Activated CD8-positive, alpha-beta memory T cell treated with anti-CD3 and anti-CD28 coated beads for 36 hours (primary cell): ENCODE results near the gene CCNK. TPM values are rescaled to one million over a fixed set of nuclear protein-coding genes. Genes with fewer than 3 reads are reported as not detected.

Experiments
- CTCF ChIA-PET: fragments of 350-600 bp; sonication (Branson Sonifier 250); formaldehyde crosslinking; loops from one replicate; lab custom pipeline; 2021; ENCODE audit warnings: antibody characterized with exemption; lab: Charles Lee
- POLR2A ChIA-PET: fragments of 350-600 bp; sonication (Branson Sonifier 250); formaldehyde crosslinking; loops from one replicate; lab custom pipeline; 2021; ENCODE audit warnings: antibody characterized with exemption; lab: Charles Lee
- total RNA-seq, 2 experiments: library from RNA; stranded (reverse); gene quantifications; one replicate each; pipeline ENCODE4 v1.2.3, GENCODE V29; 2021

CCNK gene
- total RNA-seq, 2 experiments from 2014 or later, result 109 to 111 TPM

DNA sequence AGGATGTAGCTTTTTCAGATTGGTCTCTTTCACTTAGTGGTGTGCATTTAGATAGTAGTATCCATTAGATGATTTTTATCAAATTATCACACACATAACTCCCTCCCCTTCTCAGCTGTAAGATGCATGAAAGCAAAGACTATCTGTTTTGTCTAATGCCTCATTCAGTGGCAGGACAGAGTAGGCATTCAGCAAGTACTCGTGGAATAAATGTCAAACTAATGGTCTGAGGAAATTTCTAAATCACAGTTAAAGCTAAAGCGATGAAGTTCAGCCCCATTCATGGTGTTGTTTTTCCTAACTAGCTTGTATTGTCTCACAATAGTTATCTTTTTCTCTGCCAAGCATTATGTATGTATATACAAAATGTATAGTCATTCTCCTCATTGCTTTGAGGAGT lies 16.1 kb downstream of the CCNK start:
- ChIA-PET CTCF (interaction anchor here (0.5 kb wide), 1 partner anchor 262 kb away, joined by 4 read pairs; no protein-coding TSS in a partner anchor), POLR2A (no interaction called here)

DNA sequence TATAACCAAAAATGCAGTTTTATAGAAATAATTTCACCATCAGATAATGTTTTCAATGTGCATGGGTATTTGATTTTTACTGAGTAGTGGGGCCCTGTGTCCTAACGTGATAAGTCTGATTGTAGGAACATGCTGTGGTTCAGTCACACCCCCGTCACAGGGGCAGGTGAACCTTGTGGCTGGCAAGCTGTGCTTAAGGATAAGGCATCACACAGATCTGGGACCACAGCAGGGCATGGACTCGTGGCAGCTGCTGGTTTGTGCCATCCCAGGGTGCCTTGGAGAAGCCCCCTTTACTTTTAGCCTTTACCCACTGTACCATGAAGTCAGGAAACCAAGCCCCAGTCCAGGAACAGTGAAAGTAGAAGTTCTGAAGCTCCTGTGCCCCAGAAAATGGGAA lies 16.7 kb downstream of the CCNK start:
- POLR2A ChIA-PET, result no interaction called here
- CTCF ChIA-PET, result no interaction called here

DNA sequence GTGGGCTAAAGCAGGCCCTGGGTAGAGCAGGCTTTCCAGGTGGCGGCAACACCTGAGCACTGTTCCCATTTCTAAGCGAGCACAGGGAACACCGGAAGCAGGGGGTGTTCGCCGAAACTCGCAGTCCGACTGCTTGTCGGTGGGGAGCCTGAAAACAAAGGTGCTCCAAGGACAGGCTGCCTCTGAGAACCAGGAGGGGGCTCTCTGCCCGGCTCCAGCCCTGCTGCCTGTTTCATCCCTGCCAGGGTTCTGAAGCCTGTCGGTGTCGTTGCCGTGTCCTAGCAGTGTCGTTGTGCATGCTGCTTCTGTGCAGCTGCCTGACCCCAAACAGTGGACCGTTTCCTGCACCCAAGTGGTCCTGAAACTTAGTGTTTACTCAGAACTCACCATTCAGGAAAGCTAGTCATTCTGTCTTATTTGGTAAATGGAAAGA lies 21.8 kb downstream of the CCNK start:
- CTCF ChIA-PET, result no interaction called here

DNA sequence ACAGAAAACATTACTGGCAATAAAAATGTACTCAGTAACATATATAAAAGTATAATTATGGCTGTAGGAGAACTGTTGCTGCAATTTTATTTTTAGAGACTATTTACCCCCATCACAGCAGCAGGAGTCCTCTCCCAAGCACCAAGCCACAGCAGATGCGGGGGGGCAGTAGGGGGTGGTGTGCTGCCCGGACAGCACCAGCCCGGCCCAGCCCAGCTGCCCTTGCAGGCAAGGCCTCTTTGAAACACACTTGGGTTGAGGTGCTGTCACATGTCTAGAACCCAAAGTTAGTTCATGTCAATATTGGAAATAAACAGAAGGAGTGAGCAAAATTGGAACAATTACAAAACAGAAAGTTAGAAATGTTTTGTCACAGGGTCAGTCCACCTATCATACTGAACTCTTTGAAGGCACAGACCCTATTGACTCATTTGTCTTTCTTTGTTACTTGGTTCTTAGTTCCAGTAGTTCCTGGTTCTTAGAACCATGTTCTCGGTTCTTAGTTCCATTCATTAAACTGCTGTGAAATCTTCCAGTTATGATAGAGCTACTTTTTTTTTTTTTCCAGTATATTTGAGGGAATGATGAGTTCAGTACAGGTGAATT lies 22.7 kb downstream of the CCNK start:
- POLR2A ChIA-PET, result no interaction called here
- CTCF ChIA-PET, result no interaction called here

More for the DNA sequence above, 21.8 kb downstream of the CCNK start:
- POLR2A ChIA-PET, result no interaction called here

DNA sequence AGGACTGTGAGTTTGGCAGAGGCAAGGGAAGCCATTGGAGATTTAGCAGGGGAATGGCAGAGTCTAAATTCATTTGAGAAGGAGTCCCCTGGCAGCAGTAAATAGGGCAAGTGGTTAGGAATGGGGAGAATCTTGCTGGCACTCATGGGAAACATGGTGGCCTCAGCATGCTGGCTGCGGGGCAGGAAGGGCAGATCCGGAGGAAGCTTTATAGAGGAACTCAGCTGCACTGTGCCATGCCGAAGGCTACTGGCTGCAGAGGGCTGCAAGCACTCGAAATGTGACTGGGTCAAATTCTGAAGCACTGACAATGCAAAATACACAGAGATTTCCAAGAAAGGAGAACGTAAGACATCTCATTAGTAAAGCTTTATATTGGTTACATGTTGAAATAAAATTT lies 23.9 kb downstream of the CCNK start:
- ChIA-PET CTCF (no interaction called here), POLR2A (no interaction called here)

DNA sequence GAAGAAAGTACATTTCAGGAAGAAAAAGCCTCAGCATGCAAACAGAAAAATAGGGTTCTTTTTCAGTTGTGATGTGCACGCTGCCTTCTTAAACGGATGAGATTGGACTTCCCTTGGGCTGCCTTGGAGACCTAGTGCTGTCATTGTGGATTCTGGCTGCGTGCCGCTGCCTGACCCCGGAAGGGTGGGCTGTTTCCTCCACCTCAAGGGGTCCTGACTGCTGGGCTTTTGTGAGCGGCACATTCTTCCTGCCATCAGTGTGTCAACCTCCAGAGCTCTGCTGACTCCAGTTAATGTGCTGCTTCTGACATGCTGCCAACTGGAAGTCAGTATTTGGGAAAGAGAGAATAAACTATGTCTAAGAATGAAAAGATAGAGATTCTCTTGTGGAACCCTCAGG lies 25.1 kb downstream of the CCNK start:
- ChIA-PET CTCF (no interaction called here), POLR2A (no interaction called here)

DNA sequence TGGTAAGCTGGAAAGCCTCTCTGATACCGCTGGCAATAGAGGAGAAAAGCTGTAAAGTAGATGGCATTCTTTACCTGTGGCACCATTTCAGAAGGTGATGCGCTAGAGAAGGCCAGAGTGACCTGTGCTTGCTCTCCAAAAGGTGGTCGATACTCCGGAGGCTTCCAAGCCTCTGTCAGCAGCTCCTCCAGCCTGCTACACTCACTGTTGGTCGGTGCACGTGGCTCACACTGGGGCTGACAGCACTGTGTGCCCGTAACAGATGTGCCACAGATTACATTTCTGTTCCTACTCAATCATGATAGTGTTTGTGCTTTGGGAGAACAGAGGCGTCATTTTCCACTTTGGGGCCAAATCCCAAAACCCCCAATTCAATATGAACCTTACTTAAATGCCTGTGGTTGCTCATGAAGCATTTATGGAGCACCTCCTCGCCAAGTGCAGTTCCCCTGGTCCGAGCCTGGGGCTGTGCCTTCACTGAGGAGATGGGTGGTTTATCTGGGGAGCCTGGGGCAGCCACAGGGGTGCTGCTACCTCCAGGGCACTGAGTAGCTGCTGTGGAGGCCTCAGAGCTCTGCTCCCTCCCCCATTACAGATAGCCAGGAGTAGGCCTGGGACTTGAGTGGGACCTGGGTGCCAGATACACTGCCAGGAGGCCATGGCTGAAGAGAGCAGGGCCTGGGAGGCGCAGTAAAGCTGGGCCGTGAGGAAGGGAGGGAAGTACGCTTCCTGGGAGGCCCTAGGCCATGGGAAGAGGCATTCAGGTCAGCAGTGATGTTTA lies 26.8 kb downstream of the CCNK start:
- CTCF ChIA-PET, result no interaction called here
- POLR2A ChIA-PET, result no interaction called here

DNA sequence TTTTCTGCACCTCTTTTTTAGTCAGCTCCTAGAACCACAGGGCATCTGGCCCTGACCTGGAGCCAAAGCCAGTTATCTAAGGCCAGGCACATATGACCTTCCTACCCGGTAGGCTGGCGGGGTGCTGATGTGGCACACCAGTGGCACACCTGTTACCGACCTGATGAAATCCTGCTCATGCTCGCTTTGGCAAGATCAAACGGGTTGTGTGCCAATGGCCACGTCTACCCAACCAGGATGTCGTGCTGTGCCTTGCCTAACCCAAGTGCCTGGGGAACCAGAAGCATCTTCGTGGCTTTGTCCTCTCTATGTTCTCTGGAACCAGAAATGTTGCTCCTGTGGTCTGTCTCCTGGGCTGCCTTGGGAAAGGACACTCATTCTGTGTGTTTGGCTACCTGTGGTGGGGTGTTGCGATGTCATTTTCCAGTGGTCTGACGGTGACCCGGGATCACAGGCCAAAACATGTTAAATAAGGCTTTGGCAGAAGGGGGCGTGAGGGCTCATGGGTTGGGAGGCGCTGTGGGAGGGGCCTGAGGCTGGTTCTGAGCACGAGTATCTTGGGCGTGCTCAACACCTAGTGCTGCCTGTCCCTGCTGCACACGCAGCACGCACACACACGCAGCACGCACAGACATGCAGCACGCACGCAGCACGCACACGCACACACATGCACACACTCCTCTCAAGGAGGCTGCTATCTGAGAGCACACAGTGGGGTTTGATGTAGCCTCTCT lies 27.9 kb downstream of the CCNK start:
- POLR2A ChIA-PET, result no interaction called here

DNA sequence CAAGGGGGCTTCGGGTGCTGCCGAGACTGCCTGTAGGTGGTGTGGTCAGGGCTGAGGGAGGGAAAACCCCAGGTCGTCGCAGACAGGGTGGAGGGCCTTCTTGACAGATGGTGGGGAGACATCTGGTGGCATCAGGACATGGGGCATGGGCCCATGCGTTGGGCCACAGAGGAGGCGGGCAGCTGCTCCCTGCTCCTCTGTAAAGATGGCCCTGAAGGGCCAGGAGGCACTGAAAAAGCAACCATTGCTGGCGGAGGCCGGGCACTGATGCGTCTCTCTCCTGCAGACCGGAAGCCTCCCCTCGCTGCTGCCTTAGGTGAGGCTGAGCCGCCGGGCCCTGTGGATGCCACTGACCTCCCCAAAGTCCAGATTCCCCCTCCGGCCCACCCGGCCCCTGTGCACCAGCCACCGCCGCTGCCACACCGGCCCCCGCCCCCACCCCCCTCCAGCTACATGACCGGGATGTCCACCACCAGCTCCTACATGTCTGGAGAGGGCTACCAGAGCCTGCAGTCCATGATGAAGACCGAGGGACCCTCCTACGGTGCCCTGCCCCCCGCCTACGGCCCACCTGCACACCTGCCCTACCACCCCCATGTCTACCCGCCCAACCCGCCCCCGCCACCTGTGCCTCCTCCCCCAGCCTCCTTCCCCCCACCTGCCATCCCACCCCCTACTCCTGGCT lies 28.8 kb downstream of the CCNK start:
- CTCF ChIA-PET, result no interaction called here
- POLR2A ChIA-PET, result no interaction called here

More for the DNA sequence above, 27.9 kb downstream of the CCNK start:
- CTCF ChIA-PET, result no interaction called here

DNA sequence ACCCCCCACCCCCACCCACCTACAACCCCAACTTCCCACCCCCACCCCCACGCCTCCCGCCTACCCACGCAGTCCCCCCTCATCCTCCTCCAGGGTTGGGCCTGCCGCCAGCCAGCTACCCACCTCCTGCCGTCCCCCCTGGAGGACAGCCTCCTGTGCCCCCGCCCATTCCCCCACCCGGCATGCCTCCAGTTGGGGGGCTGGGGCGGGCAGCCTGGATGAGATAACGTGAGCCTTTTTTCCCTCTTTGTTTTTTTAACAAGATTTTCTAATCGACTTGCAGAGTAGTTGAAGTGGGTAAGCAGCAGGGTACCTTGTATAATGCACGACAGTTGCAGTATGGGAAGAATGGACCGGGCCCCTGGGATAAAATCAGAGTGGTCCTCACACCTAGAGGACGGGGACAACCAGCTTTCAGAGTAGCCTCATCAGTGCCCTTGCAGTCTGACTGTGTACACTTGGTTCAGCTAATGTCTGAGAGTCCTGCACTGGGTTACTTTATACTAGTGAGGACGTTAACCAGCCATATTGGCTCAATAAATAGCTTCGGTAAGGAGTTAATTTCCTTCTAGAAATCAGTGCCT lies 29.4 kb downstream of the CCNK start:
- ChIA-PET POLR2A (no interaction called here), CTCF (no interaction called here)

DNA sequence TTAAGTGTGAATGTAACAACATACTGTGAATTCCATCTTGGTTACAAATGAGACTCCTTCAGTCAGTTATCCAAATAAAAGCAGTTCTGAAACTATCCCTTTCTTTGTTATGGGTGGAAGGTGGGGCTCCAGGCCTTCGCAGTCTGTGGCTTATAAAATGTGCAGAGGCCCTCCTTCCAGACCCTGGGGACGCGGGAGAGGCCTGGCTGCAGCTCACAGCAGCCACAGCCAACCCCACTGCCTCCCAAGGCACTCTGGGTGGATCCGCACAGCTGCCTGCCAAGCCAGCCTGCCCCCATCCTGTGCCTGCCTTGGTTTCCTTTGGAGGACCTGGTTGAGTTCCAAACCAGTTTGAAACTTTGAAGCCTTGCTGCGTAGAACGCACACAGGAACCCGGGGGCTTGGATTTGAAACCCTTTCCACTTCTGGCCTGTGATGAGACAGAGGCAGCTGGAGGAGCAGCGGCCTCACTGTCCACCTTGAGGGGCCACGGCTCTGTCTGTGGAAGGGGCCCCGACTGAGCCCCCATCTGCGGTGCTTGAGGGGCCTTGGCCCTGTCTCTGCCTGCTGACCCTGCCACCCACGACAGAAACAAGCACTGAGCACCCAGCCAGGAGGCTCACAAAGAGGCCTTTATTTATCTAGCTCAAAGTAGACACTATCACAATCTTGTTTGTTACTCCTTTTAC lies 30.4 kb downstream of the CCNK start:
- POLR2A ChIA-PET, result no interaction called here
- CTCF ChIA-PET, result no interaction called here

DNA sequence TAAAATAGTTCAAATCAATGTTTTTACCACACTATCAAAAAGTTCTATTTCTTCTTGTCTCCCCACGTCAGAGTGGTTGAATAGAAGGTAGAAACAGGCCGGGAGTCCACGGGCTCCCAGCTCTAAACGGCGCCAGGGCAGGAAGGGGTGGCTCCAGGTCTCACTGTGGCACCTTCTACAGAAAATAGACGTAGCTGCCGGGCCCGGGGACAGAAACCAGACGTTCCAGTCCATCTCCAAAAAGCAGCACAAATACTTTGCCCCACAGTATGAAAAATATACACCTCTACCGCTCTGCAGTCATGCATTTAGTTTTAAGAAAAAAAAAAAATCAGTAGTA lies 30.9 kb downstream of the CCNK start:
- POLR2A ChIA-PET, result no interaction called here
- CTCF ChIA-PET, result no interaction called here

DNA sequence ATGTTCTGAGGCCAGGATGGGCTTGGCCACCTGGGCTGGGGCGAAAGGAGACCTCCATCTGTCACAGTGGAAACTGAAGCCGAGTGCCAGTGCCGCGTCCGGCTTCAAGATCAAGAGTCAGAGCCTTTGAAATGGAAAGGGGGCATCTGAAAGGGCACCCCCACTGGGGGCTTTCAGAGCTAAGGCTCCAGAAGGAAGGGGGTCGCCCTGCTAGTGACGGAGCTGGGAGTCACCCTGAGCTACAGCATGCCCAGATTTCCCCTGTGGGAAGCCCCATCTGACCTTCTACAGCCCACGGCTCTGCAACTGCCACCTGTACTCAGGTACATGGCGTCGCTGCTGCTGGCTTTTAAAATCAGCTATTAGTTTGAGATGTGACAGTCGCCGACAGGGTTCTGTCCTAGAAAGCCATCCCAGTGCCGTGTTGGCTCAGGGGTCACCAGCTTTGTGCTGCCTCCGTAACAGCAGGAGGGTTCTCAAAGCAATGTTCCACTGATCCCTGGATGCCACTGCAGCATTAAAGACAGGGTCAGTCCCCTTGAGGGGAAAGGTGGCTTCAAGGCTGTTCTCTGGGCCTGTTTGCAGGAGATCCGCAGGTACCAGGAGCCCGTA lies 31.5 kb downstream of the CCNK start:
- POLR2A ChIA-PET, result no interaction called here
- CTCF ChIA-PET, result no interaction called here

DNA sequence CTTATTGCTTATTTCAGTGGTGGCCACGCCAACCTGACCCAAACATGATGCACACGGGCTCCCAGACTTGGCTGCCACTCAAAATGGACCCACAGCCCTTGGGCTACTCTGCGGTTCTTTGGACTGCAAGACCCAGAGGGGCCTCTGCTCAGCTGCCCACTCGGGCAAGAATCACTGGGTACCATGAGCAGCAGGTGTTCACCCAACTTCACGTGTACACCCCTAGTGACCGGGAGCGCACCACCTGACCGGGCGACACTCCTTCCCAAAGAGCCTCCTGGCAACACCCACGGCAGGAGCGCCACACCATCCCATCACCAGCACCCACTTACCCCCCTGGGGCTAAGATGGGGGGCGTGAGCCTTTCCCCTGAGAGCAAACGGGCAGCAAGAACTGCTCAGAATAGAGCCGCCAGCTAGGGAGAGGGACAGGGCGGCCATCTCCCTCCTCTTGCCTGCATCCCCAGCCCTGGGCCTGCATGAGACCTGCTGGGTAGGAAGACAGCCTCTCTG lies 32.0 kb downstream of the CCNK start:
- ChIA-PET CTCF (no interaction called here), POLR2A (no interaction called here)

DNA sequence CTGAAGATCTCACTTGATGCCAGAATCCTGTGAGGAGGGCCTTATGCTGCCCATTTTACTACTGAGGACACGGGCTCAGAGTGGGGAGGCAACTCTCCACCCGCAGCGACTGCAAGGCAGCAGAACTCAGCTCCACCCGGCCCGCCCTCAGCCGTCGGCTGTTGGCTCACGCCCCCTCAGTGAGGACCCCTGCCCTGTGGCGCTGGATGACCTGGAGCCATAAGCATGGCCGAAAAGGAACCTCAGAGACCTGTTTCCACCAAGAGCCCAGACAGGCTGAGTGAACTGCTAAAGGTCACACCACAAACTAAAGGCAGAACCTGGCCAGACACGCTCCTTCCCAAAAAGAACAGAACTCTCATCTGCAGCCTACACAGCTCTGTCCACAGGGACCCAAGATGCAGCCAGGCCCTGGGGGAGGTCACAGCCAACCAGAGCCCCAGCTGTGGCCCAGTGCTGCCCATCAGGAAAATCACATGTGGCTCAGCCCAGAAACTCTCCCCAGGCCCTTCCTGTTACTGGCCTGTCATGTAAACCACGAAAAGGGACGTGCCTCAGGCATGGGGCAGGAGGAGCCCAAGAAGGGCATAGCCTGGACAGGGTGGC lies 32.8 kb downstream of the CCNK start:
- POLR2A ChIA-PET, result no interaction called here
- CTCF ChIA-PET, result interaction anchor here (1.1 kb wide), 1 partner anchor 9 kb away, joined by 3 read pairs; no protein-coding TSS in a partner anchor

DNA sequence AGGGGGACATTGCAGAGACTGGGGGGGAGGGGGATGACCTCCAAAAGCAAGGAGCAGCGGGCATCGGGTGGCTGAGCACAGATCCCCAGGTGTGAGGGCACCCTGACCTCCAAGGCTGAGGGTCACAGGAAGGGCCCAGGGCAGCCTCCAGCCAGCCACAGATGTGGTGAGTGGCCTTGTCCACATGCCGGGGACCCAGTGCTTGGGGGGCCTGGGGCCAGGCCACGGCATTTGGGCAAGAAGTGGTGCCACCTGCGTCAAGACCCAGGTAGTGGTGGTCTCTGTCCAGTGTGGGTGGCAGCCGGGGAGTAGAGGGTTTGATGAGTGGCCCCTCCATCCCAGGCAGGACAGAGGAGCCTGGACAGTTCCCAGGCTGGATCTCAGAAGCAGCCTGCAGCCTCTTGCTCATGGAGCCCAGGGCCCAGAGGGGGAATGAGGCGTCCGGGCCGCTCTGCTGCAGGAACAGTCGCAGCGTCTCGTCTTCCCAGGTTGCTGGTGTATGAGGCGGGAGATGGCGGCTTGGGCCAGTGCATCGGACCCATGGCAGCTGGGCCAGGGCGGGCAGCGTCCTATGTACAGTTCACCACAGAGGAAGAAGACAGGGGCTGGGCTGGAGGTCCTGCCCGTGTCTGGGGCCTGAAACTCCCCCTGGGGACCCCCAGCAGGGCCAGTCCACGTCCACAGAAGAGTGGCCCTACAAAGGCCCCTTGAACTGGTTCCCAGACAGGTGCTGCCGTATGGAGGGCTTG lies 33.5 kb downstream of the CCNK start:
- ChIA-PET POLR2A (no interaction called here), CTCF (interaction anchor here (1.1 kb wide), 1 partner anchor 8 kb away, joined by 3 read pairs; no protein-coding TSS in a partner anchor)
